SH-SY5Y (cell line): Measurements from ENCODE around the gene SHH.

Experiments used
- GATA2 ChIP-seq: IDR thresholded peaks from 2 replicates; pipeline ENCODE4 v1.6.1; 2011; ENCODE audit warnings: mild to moderate bottlenecking, low read depth, low read length
- GATA3 ChIP-seq: IDR thresholded peaks from 2 replicates; pipeline ENCODE4 v1.6.1; 2011; ENCODE audit warnings: low read depth, mild to moderate bottlenecking, low read length, moderate library complexity

DNA sequence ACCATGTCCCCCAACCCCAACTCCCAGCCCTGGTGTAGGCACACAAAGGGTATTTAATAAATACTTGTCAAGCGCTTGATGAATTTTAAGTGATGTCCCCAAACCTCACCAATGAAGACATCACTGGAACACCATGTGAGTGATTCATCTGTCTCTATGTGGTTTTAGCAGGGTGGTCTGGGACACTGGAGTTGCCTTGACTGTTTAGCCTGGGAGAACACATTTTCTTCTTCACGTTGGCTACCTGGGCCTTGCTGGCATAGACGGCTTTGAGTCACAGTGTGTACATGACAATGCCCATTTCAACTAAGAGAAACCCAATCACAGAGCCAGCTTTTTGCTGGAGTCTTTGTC lies 24.8 kb upstream of the SHH start:
- TF ChIP-seq GATA2, result no peak
- no peak for TF ChIP-seq GATA3
